Activated T-cell treated with anti-CD3 and anti-CD28 coated beads, Interleukin-2, amount 50 U/mL, for 72 hours (primary cell): ENCODE measurements around the gene METTL3. TPM values are rescaled to one million over a fixed set of nuclear protein-coding genes. Genes with fewer than 3 reads are reported as not detected.

Source experiments
- total RNA-seq, 2 donors: library from RNA; stranded (reverse); gene quantifications; one replicate each; pipeline ENCODE4 v1.2.3, GENCODE V29; 2022

The METTL3 gene
- total RNA-seq, 2 donors from 2014 or later = 62.1 to 71.0 TPM

Other genes with a start within 250 kb of the METTL3 start
- 1,000 to 10,000 TPM; 1,220 to 1,492 TPM for gene HNRNPC, start 241.9 kb downstream of the METTL3 start, total RNA-seq
- gene RPGRIP1, start 231.3 kb downstream of the METTL3 start, total RNA-seq = not detected
- 100 to 1,000 TPM; 141 to 155 TPM for gene SUPT16H, start 127.3 kb downstream of the METTL3 start, total RNA-seq
- 100 to 1,000 TPM; 102 to 107 TPM for gene CHD8, start 55.2 kb downstream of the METTL3 start, total RNA-seq
- 10 to 100 TPM; 44.5 to 45.4 TPM for gene RAB2B, start 34.4 kb downstream of the METTL3 start, total RNA-seq
- gene TOX4, start 34.1 kb downstream of the METTL3 start, total RNA-seq = 10 to 100 TPM; 68.9 to 72.4 TPM
- gene SALL2, start 15.0 kb upstream of the METTL3 start, total RNA-seq = 1 to 10 TPM; 5.3 TPM
- not detected for gene OR10G3, start 68.7 kb upstream of the METTL3 start, total RNA-seq
- gene OR10G2, start 123.6 kb upstream of the METTL3 start, total RNA-seq = not detected
- not detected for gene OR4E2, start 142.5 kb upstream of the METTL3 start, total RNA-seq
- gene OR4E1, start 162.5 kb upstream of the METTL3 start, total RNA-seq = not detected